GM18861 (cell line): ENCODE data around the gene MYO3A.

ENCODE experiments used
- ATAC-seq: cut with Tn5 transposase; IDR thresholded peaks from one replicate; pipeline ENCODE4 v1.9.1; 2021; ENCODE audit not compliant: unreplicated experiment

Gene MYO3A

GRCh38 chr10:26243351-26243720, 309.3 kb downstream of the MYO3A start:
- no peak for ATAC-seq

GRCh38 chr10:26249681-26250080, 315.7 kb downstream of the MYO3A start:
- ATAC-seq, result no peak

GRCh38 chr10:26251925-26252324, 317.9 kb downstream of the MYO3A start:
- ATAC-seq, result no peak

GRCh38 chr10:26254616-26255015, 320.6 kb downstream of the MYO3A start:
- ATAC-seq, result no peak

GRCh38 chr10:26259341-26259740, 325.3 kb downstream of the MYO3A start:
- ATAC-seq, result no peak
